KOPT-K1 (cell line): ENCODE results near the gene ATP12A.

Source experiments
- H3K27ac ChIP-seq: fragments of 200-600 bp; sonication (generic); 2 replicates; pipeline ENCODE4 v1.5.1; 2016; ENCODE audit warnings: antibody characterized with exemption, mild to moderate bottlenecking, low read depth, low read length; ENCODE audit not compliant: poor library complexity, severe bottlenecking
- H3K36me3 ChIP-seq: fragments of 200-600 bp; sonication (generic); 2 replicates; pipeline ENCODE4 v1.5.1; 2017; ENCODE audit warnings: antibody characterized with exemption, mild to moderate bottlenecking, low read length, moderate library complexity; ENCODE audit not compliant: insufficient read depth
- H3K9me3 ChIP-seq: fragments of 200-600 bp; sonication (generic); 2 replicates; pipeline ENCODE4 v1.5.1; 2017; ENCODE audit warnings: antibody characterized with exemption, low read length, mild to moderate bottlenecking; ENCODE audit not compliant: insufficient read depth, poor library complexity, severe bottlenecking

Gene ATP12A

DNA sequence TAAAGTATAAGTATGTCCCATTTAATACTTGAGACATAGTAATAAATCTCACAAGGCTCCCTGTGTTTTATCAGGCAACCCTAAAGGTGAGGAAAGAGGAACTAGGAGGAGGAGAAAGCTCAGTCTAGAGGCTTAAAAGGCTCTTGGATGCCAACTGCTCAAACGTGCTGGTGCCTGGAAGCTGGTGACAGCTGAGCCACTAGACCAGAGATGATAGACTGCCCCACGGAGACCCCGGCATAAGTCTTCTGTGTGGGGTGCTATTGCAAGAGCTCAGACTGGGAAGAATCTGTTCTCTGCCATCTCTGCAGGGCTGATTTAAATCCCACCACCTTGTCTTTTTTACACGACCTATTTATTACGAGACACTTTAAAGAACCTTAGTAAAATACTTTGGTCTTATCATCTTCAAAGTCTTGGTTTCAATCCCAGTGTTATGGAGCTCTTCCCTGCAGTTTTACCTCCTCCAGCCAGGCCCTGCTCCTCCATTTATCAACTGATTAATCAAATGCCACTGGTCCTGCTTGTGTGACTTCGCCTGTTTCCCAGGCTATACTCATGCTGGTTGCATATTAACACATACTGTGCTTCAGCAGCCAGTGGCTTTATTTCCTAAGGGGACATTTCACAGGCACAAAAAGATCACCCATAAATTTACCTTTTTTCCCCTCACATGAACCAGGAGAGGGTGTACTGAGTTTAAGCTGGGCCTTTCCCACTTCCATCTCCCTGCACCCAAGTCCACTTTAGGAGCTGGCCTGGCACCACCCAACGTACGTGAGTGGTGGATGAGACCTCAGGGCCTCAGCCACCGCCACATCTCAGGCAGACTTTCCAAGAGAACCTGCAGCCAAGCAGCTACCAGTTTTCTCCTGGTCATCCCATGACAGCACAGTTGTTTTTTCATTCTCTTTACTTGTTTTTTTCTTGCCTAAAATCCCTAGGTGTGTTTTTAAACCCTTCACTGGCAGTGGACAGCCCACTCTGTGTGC, 7.8 kb upstream of the ATP12A start:
- Histone ChIP-seq H3K36me3 (no peaks in the 10 kb centered on the region), H3K27ac (no peak overlapping the region), H3K9me3 (no peaks in the 10 kb centered on the region)

DNA sequence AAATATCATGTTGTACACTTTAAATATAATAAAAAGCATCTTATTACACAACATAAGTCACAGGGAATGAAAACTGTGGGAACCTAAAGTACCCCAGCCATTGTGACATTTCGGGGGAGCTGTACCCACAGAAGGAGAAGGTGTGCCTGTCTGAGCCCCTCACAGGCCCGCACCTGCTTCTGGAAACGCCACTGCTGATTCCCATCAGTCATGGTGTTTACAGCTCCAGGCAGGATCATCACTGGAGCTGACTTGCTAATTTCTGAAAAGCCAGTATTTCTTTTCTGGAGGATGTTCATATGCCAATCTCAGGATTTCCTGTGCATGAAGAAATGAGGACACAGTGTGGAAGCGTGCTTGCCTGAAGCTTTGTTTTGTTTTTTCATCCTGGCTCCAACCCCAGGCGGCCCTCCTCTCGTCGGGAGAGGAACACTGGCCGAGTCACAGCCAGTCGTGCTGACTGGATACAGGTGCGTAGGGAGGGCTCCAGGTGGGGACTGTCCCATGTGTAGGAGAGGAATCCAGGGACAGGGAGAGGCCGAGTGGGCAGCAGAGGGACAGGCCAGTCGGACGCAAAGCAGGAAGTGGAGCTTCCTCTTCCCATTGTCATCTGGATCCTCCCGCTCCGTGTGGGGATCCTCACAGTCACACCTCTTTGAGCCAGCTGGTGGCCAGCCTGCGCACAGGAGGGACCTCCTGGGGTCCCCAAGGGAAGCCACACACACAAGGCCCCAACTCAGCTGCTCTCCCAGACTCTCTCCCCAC, 4.2 kb upstream of the ATP12A start:
- no peaks in the 10 kb centered on the region for H3K36me3 ChIP-seq
- H3K9me3 ChIP-seq = no peaks in the 10 kb centered on the region
- H3K27ac ChIP-seq = no peak overlapping the region

DNA sequence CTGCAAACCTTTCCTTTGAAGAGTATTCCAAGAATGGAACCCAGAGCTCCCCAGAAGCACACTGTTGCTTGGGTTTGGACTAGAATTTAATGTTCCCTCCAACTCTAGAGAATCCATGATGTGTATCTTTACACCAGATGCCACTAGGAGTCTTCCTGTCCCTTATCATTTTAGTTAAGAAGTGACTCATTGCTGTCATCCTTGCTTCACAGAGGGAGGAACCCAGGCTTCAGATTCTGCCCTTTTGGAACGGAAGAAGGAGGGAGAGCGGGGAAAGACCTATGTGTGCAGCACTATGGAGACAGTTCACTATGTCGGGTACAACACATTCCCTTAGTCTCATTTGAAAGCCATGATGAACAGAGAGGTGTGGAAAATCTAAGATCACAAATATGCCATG, 2.1 kb upstream of the ATP12A start:
- Histone ChIP-seq H3K9me3 (no peaks in the 10 kb centered on the region), H3K36me3 (no peaks in the 10 kb centered on the region), H3K27ac (no peak overlapping the region)

- Histone ChIP-seq H3K9me3 (no peaks in the 10 kb centered on the region), H3K27ac (no peak overlapping the region), H3K36me3 (no peaks in the 10 kb centered on the region)
Observed at GRCh38 chr13:24679686-24680085, 522 bp upstream of the ATP12A start.

GRCh38 chr13:24680921-24681604, 855 bp downstream of the ATP12A start:
- Histone ChIP-seq H3K27ac (no peak overlapping the region), H3K36me3 (no peaks in the 10 kb centered on the region), H3K9me3 (no peaks in the 10 kb centered on the region)

DNA sequence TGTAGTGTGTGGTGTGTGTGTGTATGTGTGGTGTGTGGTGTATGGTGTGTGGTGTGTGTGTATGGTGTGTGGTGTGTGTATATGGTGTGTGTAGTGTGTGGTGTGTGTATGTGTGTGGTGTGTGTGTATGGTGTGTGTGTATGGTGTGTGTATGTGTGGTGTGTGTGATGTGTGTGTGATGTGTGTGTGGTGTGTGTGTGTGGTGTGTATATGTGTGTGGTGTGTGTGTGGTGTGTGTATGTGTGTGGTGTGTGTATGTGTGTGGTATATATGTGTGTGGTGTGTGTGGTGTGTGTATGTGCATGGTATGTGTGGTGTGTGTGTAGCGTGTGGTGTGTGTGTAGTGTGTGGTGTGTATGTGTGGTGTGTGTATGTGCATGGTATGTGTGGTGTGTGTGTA, 1.7 kb downstream of the ATP12A start:
- no peak overlapping the region for H3K27ac ChIP-seq
- no peaks in the 10 kb centered on the region for H3K36me3 ChIP-seq
- H3K9me3 ChIP-seq = no peaks in the 10 kb centered on the region

GRCh38 chr13:24682353-24682752, 2.1 kb downstream of the ATP12A start:
- Histone ChIP-seq H3K27ac (no peak overlapping the region), H3K9me3 (no peaks in the 10 kb centered on the region), H3K36me3 (no peaks in the 10 kb centered on the region)

GRCh38 chr13:24683351-24683750, 3.1 kb downstream of the ATP12A start:
- Histone ChIP-seq H3K36me3 (no peaks in the 10 kb centered on the region), H3K9me3 (no peaks in the 10 kb centered on the region), H3K27ac (no peak overlapping the region)

GRCh38 chr13:24683838-24684599, 3.8 kb downstream of the ATP12A start:
- H3K9me3 ChIP-seq = no peaks in the 10 kb centered on the region
- H3K27ac ChIP-seq = no peak overlapping the region

DNA sequence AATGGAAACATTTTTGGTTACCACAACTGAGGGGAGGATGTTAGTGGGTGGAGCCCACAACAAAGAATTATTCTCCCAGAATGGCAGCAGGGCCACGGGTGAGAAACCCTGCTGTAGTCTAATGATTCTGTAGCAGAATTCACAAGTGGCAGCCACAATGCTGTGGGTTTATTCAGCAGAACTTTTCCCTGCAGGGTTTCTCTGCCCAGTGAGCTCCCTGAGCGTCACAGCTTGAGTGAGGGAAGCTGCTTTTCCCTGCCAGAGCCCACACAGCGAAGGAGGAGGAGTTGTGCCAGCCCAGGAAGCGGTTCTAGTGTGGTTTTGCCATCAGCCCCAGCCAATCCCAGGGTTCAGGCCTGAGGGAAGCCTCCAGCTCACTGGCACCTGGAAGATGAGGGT, 4.4 kb downstream of the ATP12A start:
- Histone ChIP-seq H3K36me3 (no peaks in the 10 kb centered on the region), H3K27ac (no peak overlapping the region), H3K9me3 (no peaks in the 10 kb centered on the region)

More at GRCh38 chr13:24683838-24684599, 3.8 kb downstream of the ATP12A start:
- H3K36me3 ChIP-seq = no peaks in the 10 kb centered on the region

DNA sequence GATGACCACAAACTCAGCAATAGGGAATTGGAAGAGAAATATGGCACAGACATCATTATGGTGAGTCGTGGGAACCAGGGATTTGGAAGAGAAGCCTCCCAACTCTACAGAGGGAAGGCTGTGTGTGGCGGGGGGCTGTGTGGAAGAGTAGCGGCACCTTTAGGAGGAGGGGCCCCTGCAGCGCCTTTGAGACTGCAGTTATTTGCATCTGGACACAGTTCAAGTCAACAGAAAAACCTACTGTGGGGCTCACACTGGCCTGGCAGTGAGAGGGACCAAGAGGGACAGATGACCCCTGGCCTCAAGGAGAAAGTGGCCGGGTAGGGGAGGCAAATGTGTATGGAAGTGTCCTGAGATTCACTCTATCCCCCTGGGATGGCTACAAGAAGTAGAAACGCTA, 5.1 kb downstream of the ATP12A start:
- Histone ChIP-seq H3K36me3 (no peaks in the 10 kb centered on the region), H3K27ac (no peak overlapping the region), H3K9me3 (no peaks in the 10 kb centered on the region)

GRCh38 chr13:24687611-24688010, 7.4 kb downstream of the ATP12A start:
- Histone ChIP-seq H3K27ac (no peak overlapping the region), H3K36me3 (no peaks in the 10 kb centered on the region), H3K9me3 (no peaks in the 10 kb centered on the region)

DNA sequence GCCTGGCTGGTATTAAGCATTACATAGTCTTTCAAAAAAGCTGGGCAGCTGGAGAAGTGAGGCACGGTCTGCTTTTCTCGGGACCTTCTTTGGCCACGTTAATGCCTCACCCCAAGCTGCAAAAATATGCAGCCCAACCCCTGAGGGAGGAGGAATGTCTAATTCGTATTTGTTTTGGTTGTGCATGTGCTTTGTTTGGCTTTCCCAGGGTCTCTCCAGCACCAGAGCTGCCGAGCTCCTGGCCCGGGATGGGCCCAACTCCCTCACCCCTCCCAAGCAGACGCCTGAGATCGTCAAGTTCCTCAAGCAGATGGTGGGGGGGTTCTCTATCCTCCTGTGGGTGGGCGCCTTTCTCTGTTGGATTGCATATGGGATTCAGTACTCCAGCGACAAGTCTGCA, 7.9 kb downstream of the ATP12A start:
- no peaks in the 10 kb centered on the region for H3K36me3 ChIP-seq
- H3K27ac ChIP-seq = no peak overlapping the region
- H3K9me3 ChIP-seq = no peaks in the 10 kb centered on the region

GRCh38 chr13:24688950-24689349, 8.7 kb downstream of the ATP12A start:
- H3K36me3 ChIP-seq = no peaks in the 10 kb centered on the region
- H3K9me3 ChIP-seq = no peaks in the 10 kb centered on the region
- H3K27ac ChIP-seq = no peak overlapping the region
